HL-60 (cell line): ENCODE results near the gene CDC45.

Experiments
- GABPA ChIP-seq: IDR thresholded peaks from 2 replicates; pipeline ENCODE4 v1.6.1; 2012; ENCODE audit warnings: low read depth
- POLR2AphosphoS5 ChIP-seq: IDR thresholded peaks from 2 replicates; pipeline ENCODE4 v1.6.1; 2012; ENCODE audit warnings: low read depth
- SPI1 ChIP-seq: IDR thresholded peaks from 2 replicates; pipeline ENCODE4 v1.6.1; 2012; ENCODE audit warnings: low read depth, mild to moderate bottlenecking, borderline replicate concordance
- TF ChIP-seq, protein P1 (sequence below): IDR thresholded peaks from 2 replicates; pipeline ENCODE4 v1.6.1; 2012; ENCODE audit warnings: low read depth; ENCODE audit not compliant: insufficient replicate concordance
- TF ChIP-seq, protein P2 (sequence below): IDR thresholded peaks from one replicate; pipeline ENCODE4 v1.5.1; 2011; ENCODE audit warnings: low read length, control low read depth, inconsistent platforms; ENCODE audit not compliant: insufficient read depth

DNA sequence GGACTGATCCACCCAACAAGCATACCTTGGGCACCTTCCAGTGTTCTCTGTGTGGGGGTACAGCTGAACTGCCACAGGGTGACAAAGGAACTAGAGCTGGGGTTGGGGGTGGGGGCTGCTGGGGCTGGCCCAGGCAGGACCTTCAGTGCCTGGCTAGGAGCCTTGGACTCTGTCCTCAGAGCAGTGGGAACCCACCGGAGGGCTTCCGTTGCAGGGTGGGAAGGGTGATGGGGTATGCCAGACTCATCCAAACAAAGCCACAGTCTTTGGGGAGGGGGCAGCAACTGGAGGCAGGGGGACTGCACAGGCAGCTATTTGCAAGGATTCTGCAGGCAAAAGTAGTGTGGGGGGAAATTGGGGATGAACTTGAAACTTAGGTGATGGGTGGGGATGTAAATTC is 80.2 kb downstream of the CDC45 start:
- TF ChIP-seq, protein P1, sequence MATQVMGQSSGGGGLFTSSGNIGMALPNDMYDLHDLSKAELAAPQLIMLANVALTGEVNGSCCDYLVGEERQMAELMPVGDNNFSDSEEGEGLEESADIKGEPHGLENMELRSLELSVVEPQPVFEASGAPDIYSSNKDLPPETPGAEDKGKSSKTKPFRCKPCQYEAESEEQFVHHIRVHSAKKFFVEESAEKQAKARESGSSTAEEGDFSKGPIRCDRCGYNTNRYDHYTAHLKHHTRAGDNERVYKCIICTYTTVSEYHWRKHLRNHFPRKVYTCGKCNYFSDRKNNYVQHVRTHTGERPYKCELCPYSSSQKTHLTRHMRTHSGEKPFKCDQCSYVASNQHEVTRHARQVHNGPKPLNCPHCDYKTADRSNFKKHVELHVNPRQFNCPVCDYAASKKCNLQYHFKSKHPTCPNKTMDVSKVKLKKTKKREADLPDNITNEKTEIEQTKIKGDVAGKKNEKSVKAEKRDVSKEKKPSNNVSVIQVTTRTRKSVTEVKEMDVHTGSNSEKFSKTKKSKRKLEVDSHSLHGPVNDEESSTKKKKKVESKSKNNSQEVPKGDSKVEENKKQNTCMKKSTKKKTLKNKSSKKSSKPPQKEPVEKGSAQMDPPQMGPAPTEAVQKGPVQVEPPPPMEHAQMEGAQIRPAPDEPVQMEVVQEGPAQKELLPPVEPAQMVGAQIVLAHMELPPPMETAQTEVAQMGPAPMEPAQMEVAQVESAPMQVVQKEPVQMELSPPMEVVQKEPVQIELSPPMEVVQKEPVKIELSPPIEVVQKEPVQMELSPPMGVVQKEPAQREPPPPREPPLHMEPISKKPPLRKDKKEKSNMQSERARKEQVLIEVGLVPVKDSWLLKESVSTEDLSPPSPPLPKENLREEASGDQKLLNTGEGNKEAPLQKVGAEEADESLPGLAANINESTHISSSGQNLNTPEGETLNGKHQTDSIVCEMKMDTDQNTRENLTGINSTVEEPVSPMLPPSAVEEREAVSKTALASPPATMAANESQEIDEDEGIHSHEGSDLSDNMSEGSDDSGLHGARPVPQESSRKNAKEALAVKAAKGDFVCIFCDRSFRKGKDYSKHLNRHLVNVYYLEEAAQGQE, result no peak
- TF ChIP-seq, protein P2, sequence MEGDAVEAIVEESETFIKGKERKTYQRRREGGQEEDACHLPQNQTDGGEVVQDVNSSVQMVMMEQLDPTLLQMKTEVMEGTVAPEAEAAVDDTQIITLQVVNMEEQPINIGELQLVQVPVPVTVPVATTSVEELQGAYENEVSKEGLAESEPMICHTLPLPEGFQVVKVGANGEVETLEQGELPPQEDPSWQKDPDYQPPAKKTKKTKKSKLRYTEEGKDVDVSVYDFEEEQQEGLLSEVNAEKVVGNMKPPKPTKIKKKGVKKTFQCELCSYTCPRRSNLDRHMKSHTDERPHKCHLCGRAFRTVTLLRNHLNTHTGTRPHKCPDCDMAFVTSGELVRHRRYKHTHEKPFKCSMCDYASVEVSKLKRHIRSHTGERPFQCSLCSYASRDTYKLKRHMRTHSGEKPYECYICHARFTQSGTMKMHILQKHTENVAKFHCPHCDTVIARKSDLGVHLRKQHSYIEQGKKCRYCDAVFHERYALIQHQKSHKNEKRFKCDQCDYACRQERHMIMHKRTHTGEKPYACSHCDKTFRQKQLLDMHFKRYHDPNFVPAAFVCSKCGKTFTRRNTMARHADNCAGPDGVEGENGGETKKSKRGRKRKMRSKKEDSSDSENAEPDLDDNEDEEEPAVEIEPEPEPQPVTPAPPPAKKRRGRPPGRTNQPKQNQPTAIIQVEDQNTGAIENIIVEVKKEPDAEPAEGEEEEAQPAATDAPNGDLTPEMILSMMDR, result no peak
- TF ChIP-seq GABPA (no peak), POLR2AphosphoS5 (no peak), SPI1 (no peak)
